ENCODE data around the gene SOS2.

The SOS2 gene

DNA sequence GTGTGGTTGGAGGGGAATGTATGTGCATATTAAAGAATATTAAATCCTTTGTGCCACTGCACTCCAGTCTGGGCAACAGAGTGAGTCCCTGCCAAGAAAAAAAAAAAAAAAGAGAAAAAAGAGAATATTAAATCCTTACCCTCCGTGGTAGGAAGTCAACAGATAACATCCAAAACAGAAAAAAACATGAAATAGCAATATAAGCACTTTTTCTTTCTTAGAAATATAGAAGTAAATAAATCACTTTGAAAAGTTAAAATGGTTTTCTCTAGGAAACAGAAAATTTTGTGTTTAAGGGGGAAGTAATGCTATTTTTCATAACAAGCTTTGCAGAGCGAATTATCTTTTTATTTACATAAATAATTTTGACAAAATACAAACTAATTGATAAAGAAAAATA lies 17.6 kb downstream of the SOS2 start:
- no peak for DNase-seq (ENCODE audit: low read depth)
- TF ChIP-seq, protein P1, sequence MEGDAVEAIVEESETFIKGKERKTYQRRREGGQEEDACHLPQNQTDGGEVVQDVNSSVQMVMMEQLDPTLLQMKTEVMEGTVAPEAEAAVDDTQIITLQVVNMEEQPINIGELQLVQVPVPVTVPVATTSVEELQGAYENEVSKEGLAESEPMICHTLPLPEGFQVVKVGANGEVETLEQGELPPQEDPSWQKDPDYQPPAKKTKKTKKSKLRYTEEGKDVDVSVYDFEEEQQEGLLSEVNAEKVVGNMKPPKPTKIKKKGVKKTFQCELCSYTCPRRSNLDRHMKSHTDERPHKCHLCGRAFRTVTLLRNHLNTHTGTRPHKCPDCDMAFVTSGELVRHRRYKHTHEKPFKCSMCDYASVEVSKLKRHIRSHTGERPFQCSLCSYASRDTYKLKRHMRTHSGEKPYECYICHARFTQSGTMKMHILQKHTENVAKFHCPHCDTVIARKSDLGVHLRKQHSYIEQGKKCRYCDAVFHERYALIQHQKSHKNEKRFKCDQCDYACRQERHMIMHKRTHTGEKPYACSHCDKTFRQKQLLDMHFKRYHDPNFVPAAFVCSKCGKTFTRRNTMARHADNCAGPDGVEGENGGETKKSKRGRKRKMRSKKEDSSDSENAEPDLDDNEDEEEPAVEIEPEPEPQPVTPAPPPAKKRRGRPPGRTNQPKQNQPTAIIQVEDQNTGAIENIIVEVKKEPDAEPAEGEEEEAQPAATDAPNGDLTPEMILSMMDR (IDR thresholded peaks at IDR 0.05; ENCODE audit: low read depth, low read length, missing control alignments): no peak
- no peak overlapping the region for H3K4me3 ChIP-seq (ENCODE audit: low read depth, low read length)

DNA sequence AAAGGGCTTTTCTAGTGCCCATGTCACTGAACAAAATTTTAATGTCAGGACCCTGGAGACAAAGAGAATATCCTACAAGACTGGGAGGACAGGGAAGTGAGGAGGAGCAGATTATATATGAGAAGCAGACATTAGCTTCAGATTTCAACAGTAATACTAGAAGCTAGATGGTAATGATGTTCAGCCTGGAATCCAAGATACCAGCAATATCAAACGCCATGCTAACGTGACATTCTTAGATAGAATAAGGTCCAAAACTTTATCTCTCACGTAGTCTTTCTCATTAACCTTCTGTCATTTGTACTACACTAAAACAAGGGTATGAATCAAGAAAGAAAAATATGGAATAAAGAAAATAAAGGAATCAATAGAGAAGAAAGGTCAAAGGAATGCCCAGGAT lies 18.7 kb downstream of the SOS2 start:
- no peak overlapping the region for H3K4me3 ChIP-seq (ENCODE audit: low read depth, low read length)
- TF ChIP-seq, protein P1 (IDR thresholded peaks at IDR 0.05; ENCODE audit: low read depth, low read length, missing control alignments): no peak
- DNase-seq (ENCODE audit: low read depth): no peak

DNA sequence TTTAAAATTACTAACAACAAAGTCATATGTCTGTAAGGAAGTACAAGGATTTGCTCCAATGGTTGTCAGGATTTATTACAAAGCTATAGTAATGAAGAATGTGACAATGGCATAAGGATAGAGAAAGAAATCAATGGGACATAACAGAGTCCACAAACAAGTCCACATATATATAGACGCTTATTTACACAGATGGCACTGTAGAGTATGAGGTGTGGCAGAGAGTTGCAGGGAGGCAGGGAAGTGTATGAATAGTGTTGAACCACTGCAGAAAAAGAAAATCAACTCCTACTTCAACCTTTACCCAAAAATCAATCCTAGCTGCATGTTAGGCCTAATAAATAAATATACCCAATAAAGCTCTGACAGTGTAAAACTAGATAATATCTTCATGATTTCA lies 21.3 kb downstream of the SOS2 start:
- no peak overlapping the region for H3K4me3 ChIP-seq (ENCODE audit: low read depth, low read length)
- DNase-seq (ENCODE audit: low read depth): no peak
- TF ChIP-seq, protein P1 (IDR thresholded peaks at IDR 0.05; ENCODE audit: low read depth, low read length, missing control alignments): no peak

GRCh38 chr14:50198499-50198898 lies 32.9 kb downstream of the SOS2 start:
- no peak overlapping the region for H3K4me3 ChIP-seq (ENCODE audit: low read depth, low read length)
- TF ChIP-seq, protein P1 (IDR thresholded peaks at IDR 0.05; ENCODE audit: low read depth, low read length, missing control alignments): no peak
- no peak for DNase-seq (ENCODE audit: low read depth)

DNA sequence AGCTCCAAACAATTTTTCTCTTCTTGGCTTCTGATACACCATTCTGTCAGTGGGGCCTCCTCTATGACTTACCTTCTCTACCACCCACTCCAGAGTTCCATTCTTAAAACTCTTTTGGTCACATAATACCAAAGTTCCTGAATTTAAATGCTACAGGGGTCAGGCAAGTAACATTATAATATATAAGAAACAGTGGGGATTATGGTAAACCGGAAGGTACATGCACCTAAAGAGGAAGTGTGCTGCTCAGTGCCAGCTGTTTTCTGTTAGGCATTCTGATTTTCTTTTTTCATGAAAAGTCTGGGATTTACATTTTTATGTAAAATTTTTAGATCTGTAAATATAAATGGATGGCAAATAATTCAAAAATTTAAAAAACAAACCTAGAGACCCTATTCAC lies 39.9 kb downstream of the SOS2 start:
- no peak for DNase-seq (ENCODE audit: low read depth)
- TF ChIP-seq, protein P1 (IDR thresholded peaks at IDR 0.05; ENCODE audit: low read depth, low read length, missing control alignments): no peak
- H3K4me3 ChIP-seq (ENCODE audit: low read depth, low read length): no peak overlapping the region

- TF ChIP-seq, protein P1 (IDR thresholded peaks at IDR 0.05; ENCODE audit: low read depth, low read length, missing control alignments): no peak
- no peak overlapping the region for H3K4me3 ChIP-seq (ENCODE audit: low read depth, low read length)
- no peak for DNase-seq (ENCODE audit: low read depth)
Measured at GRCh38 chr14:50186107-50186506, 45.3 kb downstream of the SOS2 start.

DNA sequence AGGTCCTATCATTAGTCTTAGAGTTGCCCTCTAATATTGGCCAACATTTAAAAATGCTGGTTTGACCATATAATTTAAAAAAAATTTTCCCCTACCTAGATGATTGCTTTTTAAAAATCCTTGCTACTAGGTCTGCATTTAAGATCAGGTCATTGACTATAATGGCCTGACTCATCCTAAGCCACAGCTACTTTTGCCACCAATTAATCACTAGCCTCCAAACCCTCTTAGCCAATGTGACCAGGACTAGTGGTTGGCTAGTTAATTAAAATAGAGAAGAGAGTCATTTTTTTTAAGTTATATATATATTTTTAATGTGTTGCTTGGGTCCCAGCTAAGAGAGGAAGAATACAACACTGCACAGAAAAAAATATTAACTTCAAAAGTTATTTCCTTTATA lies 57.5 kb downstream of the SOS2 start:
- TF ChIP-seq, protein P1 (IDR thresholded peaks at IDR 0.05; ENCODE audit: low read depth, low read length, missing control alignments): no peak
- no peak overlapping the region for H3K4me3 ChIP-seq (ENCODE audit: low read depth, low read length)
- DNase-seq (ENCODE audit: low read depth): no peak

Measured in GM12864 (cell line).